Caco-2 (cell line): ENCODE data around the gene SF3A2. TPM values are rescaled to one million over a fixed set of nuclear protein-coding genes. Genes with fewer than 3 reads are reported as not detected.

Experiments
- BruUV-seq: library from RNA; stranded (reverse); fragments of 400-500 nt; replicated peaks from 2 replicates; lab custom pipeline; 2021; lab: Mats Ljungman, UMichigan
- CTCF ChIA-PET: fragments of 300-600 bp; sonication (Branson Sonifier 250); formaldehyde crosslinking; loops from one replicate; lab custom pipeline; 2022; ENCODE audit warnings: antibody characterized with exemption; lab: Charles Lee
- POLR2A ChIA-PET: fragments of 300-600 bp; sonication (Branson Sonifier 250); formaldehyde crosslinking; loops from one replicate; lab custom pipeline; 2022; ENCODE audit warnings: antibody characterized with exemption; lab: Charles Lee
- DNase-seq, 2 experiments: peaks; one replicate each; pipeline versions ENCODE4 v3.0.0 to v3.0.0-alpha.2; 2020 to 2022
- H3K27me3 ChIP-seq: replicated peaks from 2 replicates; pipeline ENCODE4 v1.6.0; 2011; ENCODE audit warnings: low read length; ENCODE audit not compliant: control insufficient read depth, insufficient read depth
- H3K36me3 ChIP-seq: 2 replicates; pipeline ENCODE4 v1.5.1; 2011; ENCODE audit warnings: low read length; ENCODE audit not compliant: control insufficient read depth, insufficient read depth
- H3K4me1 ChIP-seq: fragments of 250-450 bp; sonication (Bioruptor Pico); 2 replicates; pipeline ENCODE4 v1.5.1; 2020; ENCODE audit warnings: mild to moderate bottlenecking
- H3K4me3 ChIP-seq: 2 replicates; pipeline ENCODE4 v1.5.1; 2011; ENCODE audit warnings: low read depth, mild to moderate bottlenecking, control low read depth, low read length
- H3K9me3 ChIP-seq: fragments of 250-450 bp; sonication (Bioruptor Pico); 2 replicates; pipeline ENCODE4 v1.5.1; 2020; ENCODE audit warnings: mild to moderate bottlenecking, moderate library complexity
- H3K27ac Mint-ChIP-seq: one replicate; pipeline ENCODE4 v1.8.0; 2022; ENCODE audit warnings: mixed read lengths; ENCODE audit not compliant: unreplicated experiment
- H3K27me3 Mint-ChIP-seq: one replicate; pipeline ENCODE4 v1.8.0; 2022; ENCODE audit warnings: mixed read lengths; ENCODE audit not compliant: insufficient read depth, unreplicated experiment
- H3K36me3 Mint-ChIP-seq: one replicate; pipeline ENCODE4 v1.8.0; 2022; ENCODE audit warnings: mild to moderate bottlenecking, mixed read lengths; ENCODE audit not compliant: insufficient read depth, unreplicated experiment
- H3K4me1 Mint-ChIP-seq: one replicate; pipeline ENCODE4 v1.8.0; 2022; ENCODE audit warnings: low read depth, mixed read lengths; ENCODE audit not compliant: unreplicated experiment
- H3K4me3 Mint-ChIP-seq: one replicate; pipeline ENCODE4 v1.8.0; 2022; ENCODE audit warnings: mild to moderate bottlenecking, moderate library complexity, mixed read lengths; ENCODE audit not compliant: unreplicated experiment
- H3K9me3 Mint-ChIP-seq: one replicate; pipeline ENCODE4 v1.8.0; 2022; ENCODE audit warnings: mixed read lengths; ENCODE audit not compliant: unreplicated experiment
- intact Hi-C: fragments of 100-400 bp; cut with micrococcal nuclease; formaldehyde crosslinking; loops from one replicate; pipeline ENCODE4 v1.10.0; 2022; ENCODE audit not compliant: unreplicated experiment
- total RNA-seq: library from RNA; stranded (reverse); gene quantifications from 2 replicates; pipeline ENCODE4 v1.2.3, GENCODE V29; 2022
- TF ChIP-seq, protein P1 (sequence below), 2 experiments: fragments of 200-600 bp in 1 of 2; IDR thresholded peaks; 1 replicate in 1 of 2; 2 replicates in 1 of 2; pipeline versions ENCODE4 v1.5.1 to v1.8.0; 2011 to 2022; ENCODE audit warnings: antibody characterized with exemption in 1 of 2, control low read depth in 1 of 2, inconsistent platforms in 1 of 2, low read depth in 1 of 2, low read length in 1 of 2, mild to moderate bottlenecking in 1 of 2, moderate library complexity in 1 of 2; ENCODE audit not compliant: insufficient read depth in 1 of 2, severe bottlenecking in 1 of 2, unreplicated experiment in 1 of 2

SF3A2 gene
- total RNA-seq, 1 experiment from 2014 or later, result 129 TPM

DNA sequence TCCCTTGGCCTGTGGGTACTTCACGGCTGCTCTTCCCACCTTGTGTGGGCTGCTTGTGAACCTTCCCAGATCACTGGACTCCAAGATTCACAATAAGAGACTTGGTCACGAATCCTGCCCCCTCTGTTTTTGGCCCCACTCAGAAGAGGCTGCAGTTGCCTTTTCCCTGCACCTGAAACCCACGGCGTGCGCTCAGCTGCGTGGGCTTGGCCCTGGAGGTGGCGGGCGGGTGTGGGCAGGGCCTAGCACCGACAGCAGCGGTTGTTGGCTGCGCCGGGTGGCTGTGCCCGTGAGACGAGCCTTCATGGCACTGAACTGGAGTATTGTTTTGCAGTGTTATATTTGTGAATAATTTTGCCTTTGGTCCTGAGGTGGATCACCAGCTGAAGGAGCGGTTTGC, 34.3 kb upstream of the SF3A2 start:
- H3K4me1 ChIP-seq, result no peaks in the 10 kb centered on the region
- no peaks in the 10 kb centered on the region for H3K27me3 ChIP-seq
- no peaks in the 10 kb centered on the region for H3K9me3 ChIP-seq
- no peak overlapping the region for H3K4me3 ChIP-seq
- CTCF ChIA-PET, result no interaction called here
- H3K27ac Mint-ChIP-seq, result no peak overlapping the region
- H3K4me1 Mint-ChIP-seq, result no peaks in the 10 kb centered on the region
- BruUV-seq, result no TSS peak
- H3K36me3 Mint-ChIP-seq, result peaks cover 58% of the 10 kb centered on the region
- H3K27me3 Mint-ChIP-seq, result no peaks in the 10 kb centered on the region
- POLR2A ChIA-PET, result no interaction called here
- H3K4me3 Mint-ChIP-seq, result no peak overlapping the region
- intact Hi-C loops, result no loop called here
- no peaks in the 10 kb centered on the region for H3K9me3 Mint-ChIP-seq
- peaks cover 1% of the 10 kb centered on the region; the same call in 1 of the 2 replicates for H3K36me3 ChIP-seq
- TF ChIP-seq, protein P1, sequence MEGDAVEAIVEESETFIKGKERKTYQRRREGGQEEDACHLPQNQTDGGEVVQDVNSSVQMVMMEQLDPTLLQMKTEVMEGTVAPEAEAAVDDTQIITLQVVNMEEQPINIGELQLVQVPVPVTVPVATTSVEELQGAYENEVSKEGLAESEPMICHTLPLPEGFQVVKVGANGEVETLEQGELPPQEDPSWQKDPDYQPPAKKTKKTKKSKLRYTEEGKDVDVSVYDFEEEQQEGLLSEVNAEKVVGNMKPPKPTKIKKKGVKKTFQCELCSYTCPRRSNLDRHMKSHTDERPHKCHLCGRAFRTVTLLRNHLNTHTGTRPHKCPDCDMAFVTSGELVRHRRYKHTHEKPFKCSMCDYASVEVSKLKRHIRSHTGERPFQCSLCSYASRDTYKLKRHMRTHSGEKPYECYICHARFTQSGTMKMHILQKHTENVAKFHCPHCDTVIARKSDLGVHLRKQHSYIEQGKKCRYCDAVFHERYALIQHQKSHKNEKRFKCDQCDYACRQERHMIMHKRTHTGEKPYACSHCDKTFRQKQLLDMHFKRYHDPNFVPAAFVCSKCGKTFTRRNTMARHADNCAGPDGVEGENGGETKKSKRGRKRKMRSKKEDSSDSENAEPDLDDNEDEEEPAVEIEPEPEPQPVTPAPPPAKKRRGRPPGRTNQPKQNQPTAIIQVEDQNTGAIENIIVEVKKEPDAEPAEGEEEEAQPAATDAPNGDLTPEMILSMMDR (IDR thresholded peaks at IDR 0.05; ENCODE audit: insufficient read depth in 1 of 2, low read depth in 1 of 2, low read length in 1 of 2, severe bottlenecking in 1 of 2, unreplicated experiment in 1 of 2), result no peak
- no peak for DNase-seq

DNA sequence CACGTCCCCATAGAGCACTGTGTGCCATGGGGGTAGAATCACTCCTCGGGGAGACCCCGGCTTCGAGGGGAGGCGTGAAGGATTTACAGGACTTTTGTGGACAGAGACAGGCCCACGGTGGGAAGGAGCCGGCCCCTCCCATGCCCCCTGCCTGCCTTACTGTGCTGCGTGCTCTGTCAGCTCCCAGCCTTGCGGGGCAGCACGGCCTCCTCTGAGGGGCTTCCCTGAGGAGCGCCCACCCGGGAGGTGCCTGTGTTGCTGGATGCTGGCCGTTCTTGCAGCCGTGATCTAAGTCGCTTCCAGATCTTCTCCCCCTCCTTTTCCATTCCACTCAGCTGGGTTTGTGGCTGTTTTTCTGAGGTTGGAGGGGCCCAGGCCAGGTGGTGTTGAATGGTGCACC, 29.6 kb upstream of the SF3A2 start:
- POLR2A ChIA-PET, result no interaction called here
- H3K36me3 Mint-ChIP-seq, result peaks cover 59% of the 10 kb centered on the region

DNA sequence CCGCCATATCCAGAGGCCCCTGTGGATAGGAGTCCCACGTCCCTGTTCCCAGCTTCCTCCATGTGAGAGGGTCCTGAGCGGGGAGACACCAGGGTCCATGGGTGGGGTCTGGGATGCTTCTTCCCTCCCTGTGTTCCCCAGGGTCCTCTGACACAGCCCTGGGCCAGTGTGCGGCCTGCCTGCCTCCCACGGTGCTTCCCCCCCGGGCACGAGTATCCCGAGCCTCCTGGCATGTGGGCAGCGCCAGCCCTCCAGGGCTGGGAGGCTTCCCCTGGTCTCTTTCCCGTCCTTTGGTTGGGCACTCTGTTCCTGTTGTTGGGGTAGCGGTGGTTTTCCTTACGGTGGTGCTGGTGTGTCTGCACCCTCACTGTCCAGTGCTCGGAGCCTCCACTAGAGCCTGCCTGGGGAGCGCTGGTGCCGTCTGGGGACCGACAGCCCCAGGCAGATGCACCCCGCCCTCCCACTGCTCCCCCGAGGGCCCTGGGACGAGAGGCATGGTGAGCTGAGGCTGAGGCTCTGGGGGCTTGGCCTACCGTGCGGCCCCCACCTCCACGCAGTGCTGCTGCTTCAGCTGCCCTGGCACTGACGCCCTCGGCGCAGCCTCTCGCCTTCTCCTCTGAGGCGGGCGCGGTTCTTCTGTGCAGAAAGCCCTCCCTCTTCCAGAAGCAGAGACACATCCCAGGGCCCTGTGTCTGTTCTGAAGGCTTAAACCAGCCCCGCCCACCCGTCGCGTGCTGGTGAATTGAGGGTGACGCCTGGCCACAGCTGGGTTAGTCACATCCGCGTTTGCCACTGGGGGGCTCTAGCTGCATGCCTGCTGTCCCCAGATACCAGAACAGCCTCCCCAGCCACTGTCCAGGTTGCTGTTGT, 28.4 kb upstream of the SF3A2 start:
- Histone ChIP-seq H3K4me3 (no peak overlapping the region), H3K27me3 (no peaks in the 10 kb centered on the region), H3K4me1 (peaks cover 21% of the 10 kb centered on the region), H3K36me3 (peaks cover 6% of the 10 kb centered on the region), H3K9me3 (no peaks in the 10 kb centered on the region)
- POLR2A ChIA-PET, result no interaction called here
- peak in 1 of 2 experiments; percentile 32 for DNase-seq
- no peaks in the 10 kb centered on the region for H3K9me3 Mint-ChIP-seq
- H3K4me1 Mint-ChIP-seq, result peaks cover 6% of the 10 kb centered on the region
- no TSS peak for BruUV-seq
- TF ChIP-seq, protein P1 (IDR thresholded peaks at IDR 0.05; ENCODE audit: insufficient read depth in 1 of 2, low read depth in 1 of 2, low read length in 1 of 2, severe bottlenecking in 1 of 2, unreplicated experiment in 1 of 2), result peak in 1 of 2 experiments; percentile 23
- no peaks in the 10 kb centered on the region for H3K27me3 Mint-ChIP-seq
- H3K36me3 Mint-ChIP-seq, result peaks cover 71% of the 10 kb centered on the region
- CTCF ChIA-PET, result no interaction called here
- intact Hi-C loops, result no loop called here
- no peak overlapping the region for H3K27ac Mint-ChIP-seq
- no peak overlapping the region for H3K4me3 Mint-ChIP-seq

More for the DNA sequence above, 29.6 kb upstream of the SF3A2 start:
- no peaks in the 10 kb centered on the region for H3K27me3 Mint-ChIP-seq
- Histone ChIP-seq H3K9me3 (no peaks in the 10 kb centered on the region), H3K36me3 (peaks cover 6% of the 10 kb centered on the region), H3K4me1 (peaks cover 9% of the 10 kb centered on the region), H3K4me3 (no peak overlapping the region), H3K27me3 (no peaks in the 10 kb centered on the region)
- H3K4me3 Mint-ChIP-seq, result no peak overlapping the region
- intact Hi-C loops, result no loop called here
- no peak overlapping the region for H3K27ac Mint-ChIP-seq
- H3K4me1 Mint-ChIP-seq, result peaks cover 6% of the 10 kb centered on the region
- no peaks in the 10 kb centered on the region for H3K9me3 Mint-ChIP-seq
- no peak for DNase-seq
- TF ChIP-seq, protein P1 (IDR thresholded peaks at IDR 0.05; ENCODE audit: insufficient read depth in 1 of 2, low read depth in 1 of 2, low read length in 1 of 2, severe bottlenecking in 1 of 2, unreplicated experiment in 1 of 2), result no peak
- BruUV-seq, result no TSS peak
- CTCF ChIA-PET, result no interaction called here
